GM12878 (cell line): Measurements from ENCODE around the gene LRBA.

Source experiments
- CTCF ChIP-seq, 3 experiments: IDR thresholded peaks in 2 of 3; conservative IDR thresholded peaks in 1 of 3; 2 replicates each; pipeline ENCODE4 v1.5.1; 2011; ENCODE audit warnings: low read depth in 3 of 3, low read length in 3 of 3, mild to moderate bottlenecking in 3 of 3, control low read depth in 2 of 3, moderate library complexity in 2 of 3, inconsistent platforms in 1 of 3, mixed read lengths in 1 of 3; ENCODE audit not compliant: control insufficient read depth in 2 of 3, insufficient read depth in 1 of 3; ENCODE audit errors: extremely low read depth in 1 of 3
- EGR1 ChIP-seq, 2 experiments: IDR thresholded peaks; 1 replicate in 1 of 2; 2 replicates in 1 of 2; pipeline ENCODE4 v1.6.1; 2011 to 2012; ENCODE audit warnings: low read depth in 2 of 2, low read length in 2 of 2, borderline replicate concordance in 1 of 2, mild to moderate bottlenecking in 1 of 2, moderate library complexity in 1 of 2
- EZH2 ChIP-seq: IDR thresholded peaks from 2 replicates; pipeline ENCODE4 v1.6.1; 2012; ENCODE audit warnings: low read depth, mild to moderate bottlenecking, control low read depth, inconsistent platforms, low read length, borderline replicate concordance; ENCODE audit not compliant: control insufficient read depth
- GATAD2B ChIP-seq: fragments of 450-650 bp; conservative IDR thresholded peaks from 2 replicates; pipeline ENCODE4 v1.6.1; 2017; ENCODE audit warnings: low read depth, mild to moderate bottlenecking, moderate library complexity
- PAX8 ChIP-seq: fragments of 450-650 bp; IDR thresholded peaks from 2 replicates; pipeline ENCODE4 v1.6.1; 2017; ENCODE audit warnings: mild to moderate bottlenecking, moderate library complexity
- POLR2A ChIP-seq: IDR thresholded peaks from 2 replicates; pipeline ENCODE4 v1.6.1; 2011; ENCODE audit warnings: low read depth, mild to moderate bottlenecking, low read length
- POLR2AphosphoS5 ChIP-seq: IDR thresholded peaks from 2 replicates; pipeline ENCODE4 v1.6.1; 2011; ENCODE audit warnings: mild to moderate bottlenecking, low read length, inconsistent platforms
- ZNF217 ChIP-seq: fragments of 450-650 bp; IDR thresholded peaks from 2 replicates; pipeline ENCODE4 v1.6.1; 2017; ENCODE audit warnings: antibody characterized with exemption, mild to moderate bottlenecking
- TF ChIP-seq, protein P1 (sequence below): IDR thresholded peaks from 2 replicates; pipeline ENCODE4 v1.6.1; 2012; ENCODE audit warnings: mild to moderate bottlenecking, low read depth, low read length

DNA sequence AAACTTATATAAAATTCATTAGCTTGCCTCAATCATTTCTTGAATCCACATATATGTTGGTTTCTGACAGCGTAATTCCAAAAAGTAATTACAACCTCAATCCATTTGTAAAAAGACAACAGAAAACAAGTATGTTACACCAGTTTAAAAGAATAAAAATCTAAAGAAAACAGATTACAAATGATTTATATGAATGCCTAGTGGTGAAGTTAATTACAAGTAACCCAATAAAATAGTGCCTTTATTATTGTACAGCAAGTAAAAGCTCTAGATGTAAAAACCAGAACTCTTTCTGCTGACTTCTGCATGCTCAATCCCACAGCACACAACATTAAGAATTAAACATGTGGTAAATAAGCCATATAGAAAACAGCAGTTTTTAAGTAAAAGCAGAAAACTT lies 235.4 kb downstream of the LRBA start:
- TF ChIP-seq POLR2A (no peak), EGR1 (IDR thresholded peaks at IDR 0.05; ENCODE audit: borderline replicate concordance in 1 of 2, low read depth in 2 of 2, low read length in 2 of 2) (no peak), ZNF217 (no peak), EZH2 (no peak), CTCF (IDR thresholded peaks at IDR 0.05 in 2 of 3, conservative IDR thresholded peaks at IDR 0.05 in 1 of 3; ENCODE audit: control insufficient read depth in 2 of 3, extremely low read depth in 1 of 3, insufficient read depth in 1 of 3, low read depth in 3 of 3, low read length in 3 of 3) (no peak), POLR2AphosphoS5 (no peak), PAX8 (no peak), GATAD2B (no peak)
- TF ChIP-seq, protein P1, sequence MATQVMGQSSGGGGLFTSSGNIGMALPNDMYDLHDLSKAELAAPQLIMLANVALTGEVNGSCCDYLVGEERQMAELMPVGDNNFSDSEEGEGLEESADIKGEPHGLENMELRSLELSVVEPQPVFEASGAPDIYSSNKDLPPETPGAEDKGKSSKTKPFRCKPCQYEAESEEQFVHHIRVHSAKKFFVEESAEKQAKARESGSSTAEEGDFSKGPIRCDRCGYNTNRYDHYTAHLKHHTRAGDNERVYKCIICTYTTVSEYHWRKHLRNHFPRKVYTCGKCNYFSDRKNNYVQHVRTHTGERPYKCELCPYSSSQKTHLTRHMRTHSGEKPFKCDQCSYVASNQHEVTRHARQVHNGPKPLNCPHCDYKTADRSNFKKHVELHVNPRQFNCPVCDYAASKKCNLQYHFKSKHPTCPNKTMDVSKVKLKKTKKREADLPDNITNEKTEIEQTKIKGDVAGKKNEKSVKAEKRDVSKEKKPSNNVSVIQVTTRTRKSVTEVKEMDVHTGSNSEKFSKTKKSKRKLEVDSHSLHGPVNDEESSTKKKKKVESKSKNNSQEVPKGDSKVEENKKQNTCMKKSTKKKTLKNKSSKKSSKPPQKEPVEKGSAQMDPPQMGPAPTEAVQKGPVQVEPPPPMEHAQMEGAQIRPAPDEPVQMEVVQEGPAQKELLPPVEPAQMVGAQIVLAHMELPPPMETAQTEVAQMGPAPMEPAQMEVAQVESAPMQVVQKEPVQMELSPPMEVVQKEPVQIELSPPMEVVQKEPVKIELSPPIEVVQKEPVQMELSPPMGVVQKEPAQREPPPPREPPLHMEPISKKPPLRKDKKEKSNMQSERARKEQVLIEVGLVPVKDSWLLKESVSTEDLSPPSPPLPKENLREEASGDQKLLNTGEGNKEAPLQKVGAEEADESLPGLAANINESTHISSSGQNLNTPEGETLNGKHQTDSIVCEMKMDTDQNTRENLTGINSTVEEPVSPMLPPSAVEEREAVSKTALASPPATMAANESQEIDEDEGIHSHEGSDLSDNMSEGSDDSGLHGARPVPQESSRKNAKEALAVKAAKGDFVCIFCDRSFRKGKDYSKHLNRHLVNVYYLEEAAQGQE, result no peak
